Small intestine (tissue), 7 donors: Measurements from ENCODE around the gene DPYSL4. TPM values are rescaled to one million over a fixed set of nuclear protein-coding genes. Genes with fewer than 3 reads are reported as not detected.

Experiments used
- DNase-seq, 2 donors: peaks; one replicate each; pipeline versions ENCODE4 v3.0.0 to v3.0.0-alpha.2; 2013
- FAIRE-seq: peaks from 2 replicates; lab custom pipeline; 2012; peaks lifted over from hg19 to GRCh38; lab: Jason Lieb, UNC
- H3K27ac ChIP-seq, 3 donors: one replicate each; pipeline ENCODE4 v1.5.1; 2013; ENCODE audit warnings: low read length in 2 of 3, mild to moderate bottlenecking in 2 of 3, control low read depth in 1 of 3, inconsistent platforms in 1 of 3, low read depth in 1 of 3, moderate library complexity in 1 of 3
- H3K27me3 ChIP-seq, 3 donors: one replicate each; pipeline ENCODE4 v1.6.1; 2013; ENCODE audit warnings: low read length in 3 of 3, inconsistent platforms in 1 of 3; ENCODE audit not compliant: control insufficient read depth in 3 of 3, insufficient read depth in 3 of 3
- H3K36me3 ChIP-seq, 3 donors: one replicate each; pipeline ENCODE4 v1.6.1; 2013; ENCODE audit warnings: low read length in 3 of 3, inconsistent platforms in 1 of 3, low read depth in 1 of 3, mild to moderate bottlenecking in 1 of 3, moderate library complexity in 1 of 3; ENCODE audit not compliant: control insufficient read depth in 3 of 3, insufficient read depth in 2 of 3
- H3K4me1 ChIP-seq, 3 donors: one replicate each; pipeline ENCODE4 v1.6.1; 2013; ENCODE audit warnings: low read length in 2 of 3, inconsistent platforms in 1 of 3, low read depth in 1 of 3, mild to moderate bottlenecking in 1 of 3, moderate library complexity in 1 of 3; ENCODE audit not compliant: control insufficient read depth in 3 of 3, insufficient read depth in 2 of 3
- H3K4me3 ChIP-seq, 3 donors: one replicate each; pipeline ENCODE4 v1.5.1; 2013; ENCODE audit warnings: low read length in 3 of 3, control low read depth in 1 of 3, inconsistent platforms in 1 of 3, low read depth in 1 of 3, mild to moderate bottlenecking in 1 of 3, moderate library complexity in 1 of 3
- H3K9me3 ChIP-seq, 2 donors: one replicate each; pipeline ENCODE4 v1.6.1; 2013; ENCODE audit warnings: low read depth in 1 of 2, low read length in 1 of 2; ENCODE audit not compliant: control insufficient read depth in 2 of 2, insufficient read depth in 1 of 2
- WGBS, 3 donors: extraction: QIAGEN DNeasy Blood & Tissue Kit; methylation state at CpG; one replicate each; pipeline ENCODE4 v1.1.7; 2013; 5-methylcytosine and 5-hydroxymethylcytosine counted together
- polyA plus RNA-seq, 4 donors: library from polyadenylated mRNA; stranded (reverse) in 3 of 4; unstranded in 1 of 4; fragments of 200-250 nt in 3 of 4; fragments of 120-200 nt in 1 of 4; gene quantifications; one replicate each; pipeline versions ENCODE4 v1.2.1 to v1.2.3, GENCODE V29; 2013
- donor health status: healthy with polysubstance abuse.
- donor health status: control.
- donor health status: control.
- donor health status: Bipolar disorder and iron deficiency.
- donor health status: healthy.

Gene DPYSL4
- polyA plus RNA-seq, 4 donors, result 1.0 to 1.2 TPM; not detected in 2

GRCh38 chr10:132197271-132198067 lies 10.7 kb downstream of the DPYSL4 start:
- no peaks in the 10 kb centered on the region for H3K36me3 ChIP-seq
- H3K9me3 ChIP-seq, result no peaks in the 10 kb centered on the region
- DNase-seq, result no peak
- no peak overlapping the region for H3K4me3 ChIP-seq
- no peak for FAIRE-seq
- H3K27me3 ChIP-seq, result no peaks in the 10 kb centered on the region
- no peaks in the 10 kb centered on the region for H3K4me1 ChIP-seq
- H3K27ac ChIP-seq, result no peak overlapping the region
- 75 to 81% (median 75%) methylated on average over 25 of the region's 25 CpGs for WGBS, 3 donors

- Histone ChIP-seq H3K4me1 (no peaks in the 10 kb centered on the region), H3K36me3 (no peaks in the 10 kb centered on the region), H3K9me3 (no peaks in the 10 kb centered on the region), H3K4me3 (no peak overlapping the region), H3K27ac (no peak overlapping the region), H3K27me3 (no peaks in the 10 kb centered on the region)
- 59 to 87% (median 74%) methylated on average over 2 to 3 of the region's 3 CpGs for WGBS, 3 donors
- DNase-seq (no peak), FAIRE-seq (no peak)
Observed at GRCh38 chr10:132198068-132198370, 11.3 kb downstream of the DPYSL4 start.

GRCh38 chr10:132198381-132199181 lies 11.8 kb downstream of the DPYSL4 start:
- FAIRE-seq (no peak), DNase-seq (no peak)
- no peaks in the 10 kb centered on the region for H3K36me3 ChIP-seq
- H3K4me3 ChIP-seq, result no peak overlapping the region
- 82 to 92% (median 83%) methylated on average over 33 to 35 of the region's 35 CpGs for WGBS, 3 donors
- H3K4me1 ChIP-seq, result no peaks in the 10 kb centered on the region
- no peaks in the 10 kb centered on the region for H3K9me3 ChIP-seq
- no peaks in the 10 kb centered on the region for H3K27me3 ChIP-seq
- no peak overlapping the region for H3K27ac ChIP-seq

- no peaks in the 10 kb centered on the region for H3K9me3 ChIP-seq
Observed at GRCh38 chr10:132199268-132199853, 12.6 kb downstream of the DPYSL4 start.

GRCh38 chr10:132199854-132200311 lies 13.1 kb downstream of the DPYSL4 start:
- no peaks in the 10 kb centered on the region for H3K9me3 ChIP-seq
- H3K4me3 ChIP-seq, result no peak overlapping the region
- no peak overlapping the region for H3K27ac ChIP-seq
- no peaks in the 10 kb centered on the region for H3K4me1 ChIP-seq
- FAIRE-seq (no peak), DNase-seq (no peak)
- H3K27me3 ChIP-seq, result no peaks in the 10 kb centered on the region
- H3K36me3 ChIP-seq, result no peaks in the 10 kb centered on the region
- WGBS, 3 donors, result 71 to 81% (median 73%) methylated on average over 16 of the region's 16 CpGs

More at GRCh38 chr10:132199268-132199853, 12.6 kb downstream of the DPYSL4 start:
- FAIRE-seq, result no peak
- no peak overlapping the region for H3K27ac ChIP-seq
- H3K36me3 ChIP-seq, result no peaks in the 10 kb centered on the region
- 47 to 77% (median 58%) methylated on average over 10 to 11 of the region's 11 CpGs for WGBS, 3 donors
- H3K27me3 ChIP-seq, result no peaks in the 10 kb centered on the region
- no peaks in the 10 kb centered on the region for H3K4me1 ChIP-seq
- no peak overlapping the region for H3K4me3 ChIP-seq
- DNase-seq, result no peak

GRCh38 chr10:132200344-132201110 lies 13.8 kb downstream of the DPYSL4 start:
- WGBS, 3 donors, result 78 to 87% (median 82%) methylated on average over 30 to 35 of the region's 35 CpGs
- Histone ChIP-seq H3K27ac (no peak overlapping the region), H3K4me3 (no peak overlapping the region), H3K36me3 (no peaks in the 10 kb centered on the region), H3K27me3 (no peaks in the 10 kb centered on the region), H3K4me1 (no peaks in the 10 kb centered on the region), H3K9me3 (no peaks in the 10 kb centered on the region)
- DNase-seq (no peak), FAIRE-seq (no peak)

GRCh38 chr10:132201111-132201969 lies 14.6 kb downstream of the DPYSL4 start:
- H3K4me1 ChIP-seq, result no peaks in the 10 kb centered on the region
- H3K27ac ChIP-seq, result no peak overlapping the region
- no peaks in the 10 kb centered on the region for H3K9me3 ChIP-seq
- no peaks in the 10 kb centered on the region for H3K27me3 ChIP-seq
- 83 to 90% (median 84%) methylated on average over 32 to 35 of the region's 35 CpGs for WGBS, 3 donors
- H3K4me3 ChIP-seq, result no peak overlapping the region
- no peaks in the 10 kb centered on the region for H3K36me3 ChIP-seq
- FAIRE-seq (no peak), DNase-seq (no peak)
